Right lobe of liver (tissue), 6 donors: ENCODE measurements around the gene ATP13A2. TPM values are rescaled to one million over a fixed set of nuclear protein-coding genes. Genes with fewer than 3 reads are reported as not detected.

Experiments used
- ATAC-seq, 4 donors: fragments of 200-7000 bp; cut with Tn5 transposase; one replicate each; pipeline ENCODE4 v1.9.1; 2020; ENCODE audit warnings: mild to moderate bottlenecking in 4 of 4, moderate library complexity in 4 of 4
- DNase-seq, 3 donors: peaks; one replicate each; pipeline ENCODE4 v3.0.0-alpha.2; 2020
- H3K27ac ChIP-seq, 3 donors: fragments of 200-600 bp; one replicate each; pipeline ENCODE4 v1.8.0; 2022
- H3K27me3 ChIP-seq, 2 donors: fragments of 200-600 bp; one replicate each; pipeline ENCODE4 v1.8.0; 2022
- H3K36me3 ChIP-seq, 4 donors: fragments of 200-600 bp; sonication (generic) in 1 of 4; one replicate each; pipeline versions ENCODE4 v1.5.1 to v1.8.0; 2017 to 2022; ENCODE audit warnings: control low read depth in 1 of 4
- H3K4me1 ChIP-seq, 4 donors: fragments of 200-600 bp; sonication (generic) in 1 of 4; one replicate each; pipeline versions ENCODE4 v1.5.1 to v1.8.0; 2017 to 2022; ENCODE audit warnings: control low read depth in 1 of 4
- H3K4me3 ChIP-seq, 3 donors: fragments of 200-600 bp; one replicate each; pipeline ENCODE4 v1.8.0; 2022
- H3K9me3 ChIP-seq, 4 donors: fragments of 200-600 bp; sonication (generic) in 1 of 4; one replicate each; pipeline versions ENCODE4 v1.5.1 to v1.8.0; 2017 to 2022; ENCODE audit warnings: control low read depth in 1 of 4
- CTCF ChIP-seq, 4 donors: fragments of 200-600 bp in 3 of 4; fragments of 450-650 bp in 1 of 4; IDR thresholded peaks; one replicate each; pipeline versions ENCODE4 v1.5.1 to v1.8.0; 2016 to 2022; ENCODE audit warnings: antibody characterized with exemption in 4 of 4, mild to moderate bottlenecking in 2 of 4
- POLR2A ChIP-seq: fragments of 450-650 bp; IDR thresholded peaks from one replicate; pipeline ENCODE4 v1.6.1; 2017; ENCODE audit warnings: antibody characterized with exemption, mild to moderate bottlenecking
- WGBS: methylation state at CpG from one replicate; pipeline ENCODE4 v1.1.6; 2018; ENCODE audit warnings: low coverage, low lambda C conversion rate; ENCODE audit not compliant: insufficient coverage; ENCODE audit errors: missing lambda C conversion rate; 5-methylcytosine and 5-hydroxymethylcytosine counted together
- intact Hi-C, 2 donors: fragments of 100-400 bp; cut with DNase I; formaldehyde crosslinking; loops; one replicate each; pipeline versions ENCODE4 v1.11.2 to v1.14.1; 2022
- total RNA-seq, 6 experiments: library from RNA; depleted of rRNA in 2 of 6; stranded (reverse); fragments of >200 nt in 2 of 6; fragmentation: NEBNext Ultra II Directional in 3 of 6; extraction: Animal tissue kit (Norgen Biotek cat#: 25700) in 3 of 6; gene quantifications; one replicate each; pipeline versions ENCODE4 v1.1.0 to v1.2.4, GENCODE V29; 2016 to 2023
- donor health status: DM: no; HTN: yes; CAD: no.
- donor health status: DM: no; HTN: no; CAD: no.
- donor health status: DM: no; HTN: no; CAD: no.
- donor health status: DM: no; HTN: yes; CAD: no.
- donor health status: DM: no; HTN: yes; CAD: no.

Gene ATP13A2
- total RNA-seq, 6 experiments from 2014 or later: 5.0 to 12.5 (median 9.2) TPM

- no peak overlapping the region for H3K27ac ChIP-seq
- DNase-seq (no peak), ATAC-seq (no peak)
- 89% methylated on average over 3 of the region's 4 CpGs for WGBS
- no peak overlapping the region for H3K4me3 ChIP-seq
- peaks cover 4 to 60% (median 25%) of the 10 kb centered on the region in 4 donors for H3K36me3 ChIP-seq
- intact Hi-C loops: loop anchor here in 1 of 2 donors (10.0 kb wide), 1 partner anchor 67 kb away; no protein-coding TSS in a partner anchor
- H3K4me1 ChIP-seq: peaks cover 0 to 6% (median 2%) of the 10 kb centered on the region in 4 donors
- no peaks in the 10 kb centered on the region for H3K9me3 ChIP-seq
- TF ChIP-seq POLR2A (no peak), CTCF (IDR thresholded peaks at IDR 0.05) (no peak)
- no peaks in the 10 kb centered on the region for H3K27me3 ChIP-seq
These were observed 19.7 kb upstream of the ATP13A2 start for GRCh38 chr1:17031436-17031835.

GRCh38 chr1:17030206-17030605, 18.5 kb upstream of the ATP13A2 start:
- ATAC-seq (peak in 1 of 4 donors; percentile 36), DNase-seq (no peak)
- no peak overlapping the region for H3K4me3 ChIP-seq
- WGBS: 73% methylated on average over 4 of the region's 4 CpGs
- intact Hi-C loops: loop anchor here in 1 of 2 donors (10.0 kb wide), 1 partner anchor 65 kb away; no protein-coding TSS in a partner anchor
- TF ChIP-seq POLR2A: no peak
- TF ChIP-seq CTCF (IDR thresholded peaks at IDR 0.05): no peak
- H3K4me1 ChIP-seq: peaks cover 0 to 6% (median 2%) of the 10 kb centered on the region in 4 donors
- H3K27ac ChIP-seq: no peak overlapping the region
- no peaks in the 10 kb centered on the region for H3K27me3 ChIP-seq
- H3K36me3 ChIP-seq: peaks cover 4 to 73% (median 26%) of the 10 kb centered on the region in 4 donors
- no peaks in the 10 kb centered on the region for H3K9me3 ChIP-seq

- H3K4me1 ChIP-seq: peaks cover 0 to 6% (median 2%) of the 10 kb centered on the region in 4 donors
- no peak overlapping the region for H3K4me3 ChIP-seq
- peaks cover 4 to 86% (median 35%) of the 10 kb centered on the region in 4 donors for H3K36me3 ChIP-seq
- TF ChIP-seq CTCF (IDR thresholded peaks at IDR 0.05) (no peak), POLR2A (no peak)
- no peak overlapping the region for H3K27ac ChIP-seq
- no peak for ATAC-seq
- peak in 1 of 3 donors; percentile 8 for DNase-seq
- H3K27me3 ChIP-seq: no peaks in the 10 kb centered on the region
- intact Hi-C loops: no loop called here
- WGBS: 74% methylated on average over 3 of the region's 5 CpGs
- H3K9me3 ChIP-seq: no peaks in the 10 kb centered on the region
These were observed 17.0 kb upstream of the ATP13A2 start for GRCh38 chr1:17028662-17029188.

- H3K36me3 ChIP-seq: peaks cover 4 to 87% (median 40%) of the 10 kb centered on the region in 4 donors
- ATAC-seq (peak in 1 of 4 donors; percentile 43), DNase-seq (peak in 1 of 3 donors; percentile 36)
- intact Hi-C loops: no loop called here
- no peak overlapping the region for H3K4me3 ChIP-seq
- WGBS: 44% methylated on average over 2 of the region's 2 CpGs
- no peak overlapping the region for H3K27ac ChIP-seq
- H3K4me1 ChIP-seq: peaks cover 0 to 6% (median 2%) of the 10 kb centered on the region in 4 donors
- TF ChIP-seq POLR2A (no peak), CTCF (IDR thresholded peaks at IDR 0.05) (no peak)
- H3K27me3 ChIP-seq: no peaks in the 10 kb centered on the region
- no peaks in the 10 kb centered on the region for H3K9me3 ChIP-seq
These were observed 16.2 kb upstream of the ATP13A2 start for GRCh38 chr1:17027900-17028299.
